RWPE2 (cell line): Measurements from ENCODE around the gene TPI1.
A peak's percentile ranks its signal among the peaks of the same experiment; 100 is the strongest.
"Not testable (repeated sequence)": the region's sequence is repeated elsewhere in the genome, so short reads cannot be mapped to it uniquely, and the experiment has no call there.

Source experiments
- ATAC-seq: fragments of 200-7000 bp; cut with Tn5 transposase; 3 replicates; pipeline ENCODE4 v1.9.1; 2021; ENCODE audit warnings: low read depth
- DNase-seq: peaks from one replicate; pipeline ENCODE4 v3.0.0-alpha.2; 2020; ENCODE audit warnings: low spot score
- H3K27ac ChIP-seq: fragments of 450-650 bp; 2 replicates; pipeline ENCODE4 v1.5.1; 2017; ENCODE audit warnings: mild to moderate bottlenecking; ENCODE audit not compliant: poor library complexity, severe bottlenecking
- H3K27me3 ChIP-seq: fragments of 250-450 bp; sonication (Bioruptor Pico); 2 replicates; pipeline ENCODE4 v1.5.1; 2021; ENCODE audit warnings: mild to moderate bottlenecking, moderate library complexity; ENCODE audit not compliant: insufficient read depth, poor library complexity, severe bottlenecking
- H3K36me3 ChIP-seq: fragments of 250-450 bp; sonication (Bioruptor Pico); 2 replicates; pipeline ENCODE4 v1.5.1; 2020; ENCODE audit warnings: low read depth, mild to moderate bottlenecking, moderate library complexity
- H3K4me1 ChIP-seq: fragments of 250-450 bp; sonication (Bioruptor Pico); 2 replicates; pipeline ENCODE4 v1.5.1; 2021; ENCODE audit warnings: mild to moderate bottlenecking, moderate library complexity; ENCODE audit not compliant: insufficient read depth, poor library complexity, severe bottlenecking
- H3K4me3 ChIP-seq: fragments of 250-450 bp; sonication (Bioruptor Pico); 2 replicates; pipeline ENCODE4 v1.5.1; 2021; ENCODE audit warnings: mild to moderate bottlenecking, moderate library complexity; ENCODE audit not compliant: severe bottlenecking
- H3K9me3 ChIP-seq: fragments of 250-450 bp; sonication (Bioruptor Pico); 2 replicates; pipeline ENCODE4 v1.5.1; 2021; ENCODE audit warnings: mild to moderate bottlenecking, moderate library complexity; ENCODE audit not compliant: severe bottlenecking
- TF ChIP-seq, protein P1 (sequence below): fragments of 450-650 bp; IDR thresholded peaks from one replicate; pipeline ENCODE4 v1.5.1; 2017; ENCODE audit warnings: mild to moderate bottlenecking, moderate library complexity; ENCODE audit not compliant: poor library complexity, severe bottlenecking

The TPI1 gene

DNA sequence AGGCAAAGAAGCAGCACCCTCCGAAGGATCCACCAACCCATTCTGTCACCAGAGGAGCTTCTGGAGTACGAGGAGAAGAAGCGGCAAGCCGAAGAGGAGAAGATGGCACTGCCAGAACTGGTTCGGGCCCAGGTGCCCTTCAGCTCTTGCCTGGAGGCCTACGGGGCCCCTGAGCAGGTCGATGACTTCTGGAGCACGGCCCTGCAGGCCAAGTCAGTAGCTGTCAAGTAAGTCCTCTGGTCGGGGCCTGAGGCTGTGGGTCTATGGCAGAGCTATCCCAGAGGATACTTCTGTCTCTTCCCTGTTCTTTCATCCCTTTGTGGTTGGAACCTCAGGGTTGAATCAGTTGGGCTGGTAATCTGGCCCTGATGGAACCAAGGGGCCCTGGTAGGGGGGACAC is 5.9 kb upstream of the TPI1 start:
- TF ChIP-seq, protein P1, sequence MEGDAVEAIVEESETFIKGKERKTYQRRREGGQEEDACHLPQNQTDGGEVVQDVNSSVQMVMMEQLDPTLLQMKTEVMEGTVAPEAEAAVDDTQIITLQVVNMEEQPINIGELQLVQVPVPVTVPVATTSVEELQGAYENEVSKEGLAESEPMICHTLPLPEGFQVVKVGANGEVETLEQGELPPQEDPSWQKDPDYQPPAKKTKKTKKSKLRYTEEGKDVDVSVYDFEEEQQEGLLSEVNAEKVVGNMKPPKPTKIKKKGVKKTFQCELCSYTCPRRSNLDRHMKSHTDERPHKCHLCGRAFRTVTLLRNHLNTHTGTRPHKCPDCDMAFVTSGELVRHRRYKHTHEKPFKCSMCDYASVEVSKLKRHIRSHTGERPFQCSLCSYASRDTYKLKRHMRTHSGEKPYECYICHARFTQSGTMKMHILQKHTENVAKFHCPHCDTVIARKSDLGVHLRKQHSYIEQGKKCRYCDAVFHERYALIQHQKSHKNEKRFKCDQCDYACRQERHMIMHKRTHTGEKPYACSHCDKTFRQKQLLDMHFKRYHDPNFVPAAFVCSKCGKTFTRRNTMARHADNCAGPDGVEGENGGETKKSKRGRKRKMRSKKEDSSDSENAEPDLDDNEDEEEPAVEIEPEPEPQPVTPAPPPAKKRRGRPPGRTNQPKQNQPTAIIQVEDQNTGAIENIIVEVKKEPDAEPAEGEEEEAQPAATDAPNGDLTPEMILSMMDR: no peak
- peaks cover 65% of the 10 kb centered on the region for H3K36me3 ChIP-seq

DNA sequence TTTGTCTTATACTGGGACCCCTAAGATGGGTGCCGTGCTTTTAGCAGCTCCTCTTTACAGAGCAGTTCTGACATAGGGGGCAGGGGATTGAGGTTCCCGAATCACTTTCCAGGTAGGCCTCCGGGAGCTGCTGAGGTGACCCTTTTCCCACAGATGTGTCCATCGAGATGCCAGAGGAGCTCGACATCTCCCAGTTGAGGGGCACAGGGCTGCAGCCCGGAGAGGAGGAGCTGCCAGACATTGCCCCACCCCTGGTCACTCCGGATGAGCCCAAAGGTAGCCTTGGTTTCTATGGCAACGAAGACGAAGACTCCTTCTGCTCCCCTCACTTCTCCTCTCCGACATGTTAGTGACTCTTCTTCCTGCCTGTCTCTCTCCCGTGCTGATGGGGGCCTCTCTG is 4.3 kb upstream of the TPI1 start:
- Histone ChIP-seq H3K36me3 (peaks cover 50% of the 10 kb centered on the region), H3K27me3 (no peaks in the 10 kb centered on the region), H3K9me3 (no peaks in the 10 kb centered on the region), H3K4me1 (no peaks in the 10 kb centered on the region), H3K27ac (no peak overlapping the region), H3K4me3 (no peak overlapping the region)
- DNase-seq (no peak), ATAC-seq (no peak)
- TF ChIP-seq, protein P1: no peak

More for the DNA sequence above, 5.9 kb upstream of the TPI1 start:
- H3K4me1 ChIP-seq: no peaks in the 10 kb centered on the region
- DNase-seq: no peak
- no peaks in the 10 kb centered on the region for H3K27me3 ChIP-seq
- no peak; the same call in 2 of the 3 replicates for ATAC-seq
- H3K27ac ChIP-seq: no peak overlapping the region
- no peaks in the 10 kb centered on the region for H3K9me3 ChIP-seq
- H3K4me3 ChIP-seq: no peak overlapping the region

DNA sequence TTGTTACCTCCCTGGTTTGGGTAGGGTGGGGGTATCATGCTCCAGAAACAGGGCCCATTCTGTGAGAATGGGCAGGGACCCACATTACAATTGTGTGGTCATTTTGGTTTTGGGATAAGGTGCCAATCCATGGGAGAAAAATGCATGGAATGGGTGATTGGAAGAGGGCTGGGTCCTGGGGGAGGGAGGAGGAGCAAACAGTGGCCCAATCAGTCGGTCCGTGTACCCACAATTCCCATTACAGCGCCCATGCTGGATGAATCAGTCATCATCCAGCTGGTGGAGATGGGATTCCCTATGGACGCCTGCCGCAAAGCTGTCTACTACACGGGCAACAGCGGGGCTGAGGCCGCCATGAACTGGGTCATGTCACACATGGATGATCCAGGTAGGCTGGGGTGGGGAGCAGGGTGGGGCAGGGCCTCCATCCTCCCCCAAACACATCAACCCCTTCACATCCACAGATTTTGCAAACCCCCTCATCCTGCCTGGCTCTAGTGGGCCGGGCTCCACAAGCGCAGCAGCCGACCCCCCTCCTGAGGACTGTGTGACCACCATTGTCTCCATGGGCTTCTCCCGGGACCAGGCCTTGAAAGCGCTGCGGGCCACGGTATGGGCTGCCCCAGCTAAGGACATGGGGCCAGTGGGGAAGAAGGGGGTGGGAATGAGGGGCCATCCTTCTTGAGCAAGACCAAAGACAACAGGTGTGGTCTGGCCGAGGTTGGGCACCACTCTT is 3.6 kb upstream of the TPI1 start:
- Histone ChIP-seq H3K36me3 (peaks cover 52% of the 10 kb centered on the region), H3K4me1 (peaks cover under 1% of the 10 kb centered on the region), H3K4me3 (no peak overlapping the region), H3K27ac (no peak overlapping the region), H3K9me3 (no peaks in the 10 kb centered on the region), H3K27me3 (no peaks in the 10 kb centered on the region)
- DNase-seq (no peak), ATAC-seq (no peak)
- TF ChIP-seq, protein P1: no peak

DNA sequence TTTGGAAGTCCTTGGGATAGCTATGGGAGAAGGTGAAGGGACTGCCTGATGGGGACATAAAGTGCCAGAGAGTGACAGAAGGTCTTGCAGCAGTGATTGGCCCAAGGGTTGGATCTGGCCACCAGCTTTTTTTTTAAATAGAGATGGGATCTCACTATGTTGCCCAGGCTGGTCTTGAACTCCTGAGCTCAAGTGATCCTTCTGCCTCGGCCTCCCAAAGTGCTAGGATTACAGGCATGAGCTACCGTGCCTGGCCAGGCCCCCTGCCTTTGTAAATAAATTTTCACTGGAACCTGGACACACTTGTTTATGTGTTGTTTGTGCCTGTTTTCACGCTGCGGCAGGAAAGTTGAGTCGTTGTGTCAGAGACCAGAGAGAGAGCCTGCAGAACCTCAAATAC is 2.0 kb upstream of the TPI1 start:
- not testable (repeated sequence) for H3K27ac ChIP-seq, ATAC-seq, H3K4me1 ChIP-seq

DNA sequence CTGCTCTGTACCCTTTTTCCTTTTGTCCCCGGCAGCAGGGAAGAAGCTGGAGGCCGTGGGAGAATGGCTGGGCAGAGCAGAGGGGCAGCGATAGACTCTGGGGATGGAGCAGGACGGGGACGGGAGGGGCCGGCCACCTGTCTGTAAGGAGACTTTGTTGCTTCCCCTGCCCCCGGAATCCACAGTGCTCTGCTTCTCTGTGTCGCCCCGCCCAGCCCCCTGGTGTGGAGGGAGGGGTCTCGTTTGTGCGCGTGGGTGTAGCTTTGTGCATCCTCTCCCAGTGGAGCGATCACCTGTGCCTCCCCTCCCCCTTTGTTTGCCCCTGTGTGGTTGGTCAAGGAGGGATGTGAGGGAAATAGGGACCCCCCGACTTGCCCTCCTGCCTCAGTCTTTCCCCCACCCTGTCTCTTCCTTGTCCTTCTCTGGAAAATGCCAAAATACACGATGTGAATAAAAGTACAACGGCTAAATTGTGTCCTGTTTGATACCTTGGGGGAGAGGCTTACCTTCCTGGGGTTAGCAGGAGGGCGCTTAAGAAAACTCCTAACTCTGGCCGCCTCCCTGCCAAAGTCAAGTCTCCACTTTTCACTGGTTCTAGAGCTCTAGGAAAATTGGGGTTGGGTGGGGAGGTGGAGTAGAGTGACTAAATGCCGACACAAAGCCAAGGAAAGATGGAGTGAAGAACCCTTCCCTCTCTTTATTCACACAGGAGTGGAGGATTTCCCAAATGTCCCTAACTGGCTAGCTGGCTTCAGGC is 990 bp upstream of the TPI1 start:
- ATAC-seq: no peak
- TF ChIP-seq, protein P1: no peak

More for the DNA sequence above, 2.0 kb upstream of the TPI1 start:
- peaks cover 58% of the 10 kb centered on the region for H3K36me3 ChIP-seq
- not testable (repeated sequence) for DNase-seq, H3K9me3 ChIP-seq, H3K27me3 ChIP-seq, H3K4me3 ChIP-seq

More for the DNA sequence above, 990 bp upstream of the TPI1 start:
- H3K36me3 ChIP-seq: peaks cover 66% of the 10 kb centered on the region
- H3K27ac ChIP-seq: peak overlapping the region; percentile 88
- no peaks in the 10 kb centered on the region for H3K27me3 ChIP-seq
- no peak for DNase-seq
- no peak overlapping the region for H3K4me3 ChIP-seq
- H3K9me3 ChIP-seq: no peaks in the 10 kb centered on the region
- H3K4me1 ChIP-seq: peaks cover 6% of the 10 kb centered on the region
